Measurements from ENCODE around the gene VPS36.
A peak's percentile ranks its signal among the peaks of the same experiment; 100 is the strongest.
"Not testable (repeated sequence)": the region's sequence is repeated elsewhere in the genome, so short reads cannot be mapped to it uniquely, and the experiment has no call there.

VPS36 gene

GRCh38 chr13:52450012-52450792 is at the start of gene VPS36:
Gene VPS36 (minus strand): TSS chr13:52450634. CDS start chr13:52450594, 40 bp downstream.
- TF ChIP-seq CTCF (IDR thresholded peaks at IDR 0.05; ENCODE audit: low read depth, low read length, missing control alignments), result peak; percentile 97
- peak; percentile 66 for DNase-seq (ENCODE audit: extremely low read depth, low read depth)
- peak within 1 kb of the TSS; percentile 57 for H3K4me3 ChIP-seq (replicated peaks; ENCODE audit: low read depth, low read length)

GRCh38 chr13:52497979-52498378 is 47.5 kb upstream of the VPS36 start:
- DNase-seq (ENCODE audit: extremely low read depth, low read depth); H3K4me3 ChIP-seq (replicated peaks; ENCODE audit: low read depth, low read length): not testable (repeated sequence)

- H3K4me3 ChIP-seq (replicated peaks; ENCODE audit: low read depth, low read length), result not testable (repeated sequence)
These were observed 43.8 kb upstream of the VPS36 start for GRCh38 chr13:52494241-52494640.

GRCh38 chr13:52491015-52491414 is 40.6 kb upstream of the VPS36 start:
- DNase-seq (ENCODE audit: extremely low read depth, low read depth); H3K4me3 ChIP-seq (replicated peaks; ENCODE audit: low read depth, low read length): not testable (repeated sequence)

More at GRCh38 chr13:52494241-52494640, 43.8 kb upstream of the VPS36 start:
- not testable (repeated sequence) for DNase-seq (ENCODE audit: extremely low read depth, low read depth)

GRCh38 chr13:52488763-52489162 is 38.3 kb upstream of the VPS36 start:
- DNase-seq (ENCODE audit: extremely low read depth, low read depth); H3K4me3 ChIP-seq (replicated peaks; ENCODE audit: low read depth, low read length): not testable (repeated sequence)

GRCh38 chr13:52487078-52487477 is 36.6 kb upstream of the VPS36 start:
- H3K4me3 ChIP-seq (replicated peaks; ENCODE audit: low read depth, low read length); DNase-seq (ENCODE audit: extremely low read depth, low read depth): not testable (repeated sequence)

GRCh38 chr13:52480677-52481428 is 30.4 kb upstream of the VPS36 start:
- not testable (repeated sequence) for DNase-seq (ENCODE audit: extremely low read depth, low read depth); H3K4me3 ChIP-seq (replicated peaks; ENCODE audit: low read depth, low read length)

GRCh38 chr13:52468487-52468886 is 18.1 kb upstream of the VPS36 start:
- DNase-seq (ENCODE audit: extremely low read depth, low read depth); H3K4me3 ChIP-seq (replicated peaks; ENCODE audit: low read depth, low read length): not testable (repeated sequence)

GRCh38 chr13:52463526-52463925 is 13.1 kb upstream of the VPS36 start:
- no peak for DNase-seq (ENCODE audit: extremely low read depth, low read depth)
- H3K4me3 ChIP-seq (replicated peaks; ENCODE audit: low read depth, low read length), result no peak overlapping the region

GRCh38 chr13:52461265-52461664 is 10.8 kb upstream of the VPS36 start:
- DNase-seq (ENCODE audit: extremely low read depth, low read depth), result no peak
- H3K4me3 ChIP-seq (replicated peaks; ENCODE audit: low read depth, low read length), result no peak overlapping the region
- TF ChIP-seq CTCF (IDR thresholded peaks at IDR 0.05; ENCODE audit: low read depth, low read length, missing control alignments), result no peak

More at GRCh38 chr13:52463526-52463925, 13.1 kb upstream of the VPS36 start:
- TF ChIP-seq CTCF (IDR thresholded peaks at IDR 0.05; ENCODE audit: low read depth, low read length, missing control alignments), result no peak

Data from HFF-Myc (cell line).